HEK293 (cell line): ENCODE data around the gene EPN2.

ENCODE experiments used
- CTCF ChIP-seq: fragments of 450-650 bp; formaldehyde crosslinking; IDR thresholded peaks from 2 replicates; pipeline ENCODE4 v1.5.1; 2016; ENCODE audit warnings: missing biosample characterization, missing genetic modification characterization
- GFI1B ChIP-seq: fragments of 450-650 bp; formaldehyde crosslinking; IDR thresholded peaks from 2 replicates; pipeline ENCODE4 v1.5.1; 2016; ENCODE audit warnings: missing biosample characterization, missing genetic modification characterization
- SP3 ChIP-seq: fragments of 450-650 bp; formaldehyde crosslinking; IDR thresholded peaks from 2 replicates; pipeline ENCODE4 v1.5.1; 2016; ENCODE audit warnings: missing biosample characterization, missing genetic modification characterization
- ZNF211 ChIP-seq: fragments of 450-650 bp; formaldehyde crosslinking; IDR thresholded peaks from 2 replicates; pipeline ENCODE4 v1.5.1; 2016; ENCODE audit warnings: low read depth, missing biosample characterization, missing genetic modification characterization
- ZNF423 ChIP-seq: fragments of 450-650 bp; formaldehyde crosslinking; IDR thresholded peaks from 2 replicates; pipeline ENCODE4 v1.5.1; 2016; ENCODE audit warnings: missing biosample characterization, missing genetic modification characterization
- ZNF426 ChIP-seq: fragments of 450-650 bp; formaldehyde crosslinking; IDR thresholded peaks from 2 replicates; pipeline ENCODE4 v1.5.1; 2017; ENCODE audit warnings: missing biosample characterization, missing genetic modification characterization, mild to moderate bottlenecking, inconsistent platforms, moderate library complexity
- ZNF449 ChIP-seq: fragments of 450-650 bp; formaldehyde crosslinking; IDR thresholded peaks from 2 replicates; pipeline ENCODE4 v1.5.1; 2017; ENCODE audit warnings: missing biosample characterization, mild to moderate bottlenecking, missing genetic modification characterization, moderate library complexity
- ZNF561 ChIP-seq: fragments of 450-650 bp; IDR thresholded peaks from 2 replicates; pipeline ENCODE4 v1.5.1; 2018; ENCODE audit warnings: missing biosample characterization, missing genetic modification characterization, borderline replicate concordance
- ZNF600 ChIP-seq: fragments of 450-650 bp; formaldehyde crosslinking; IDR thresholded peaks from 2 replicates; pipeline ENCODE4 v1.5.1; 2016; ENCODE audit warnings: missing biosample characterization, missing genetic modification characterization
- TF ChIP-seq, protein P1 (sequence below): fragments of 450-650 bp; formaldehyde crosslinking; IDR thresholded peaks from 2 replicates; pipeline ENCODE4 v1.5.1; 2016; ENCODE audit warnings: missing biosample characterization, missing genetic modification characterization

DNA sequence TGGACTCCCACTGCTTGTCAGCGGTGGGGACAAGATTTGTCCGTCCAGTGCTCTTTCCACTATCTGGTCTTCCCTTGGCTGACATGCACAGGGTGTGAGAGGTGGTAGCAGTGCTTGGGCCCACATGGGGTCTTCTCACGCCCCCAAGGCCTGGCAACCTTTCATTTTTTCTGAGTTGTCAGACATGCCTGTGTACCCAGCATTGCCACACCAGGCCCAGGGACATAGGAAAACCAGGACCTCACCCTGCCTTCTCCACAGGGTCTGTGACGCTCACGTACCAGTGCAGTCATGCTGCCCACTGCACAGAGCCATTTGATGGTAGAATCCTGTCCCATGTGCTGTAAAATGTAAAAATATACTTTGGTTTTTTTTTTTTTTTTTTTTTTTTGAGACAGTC lies 67.6 kb downstream of the EPN2 start:
- TF ChIP-seq CTCF (tag by site-specific recombination): no peak
- TF ChIP-seq ZNF600 (tag by site-specific recombination): no peak
- no peak for TF ChIP-seq ZNF561
- no peak for TF ChIP-seq ZNF426 (tag by site-specific recombination)
- TF ChIP-seq, protein P1, sequence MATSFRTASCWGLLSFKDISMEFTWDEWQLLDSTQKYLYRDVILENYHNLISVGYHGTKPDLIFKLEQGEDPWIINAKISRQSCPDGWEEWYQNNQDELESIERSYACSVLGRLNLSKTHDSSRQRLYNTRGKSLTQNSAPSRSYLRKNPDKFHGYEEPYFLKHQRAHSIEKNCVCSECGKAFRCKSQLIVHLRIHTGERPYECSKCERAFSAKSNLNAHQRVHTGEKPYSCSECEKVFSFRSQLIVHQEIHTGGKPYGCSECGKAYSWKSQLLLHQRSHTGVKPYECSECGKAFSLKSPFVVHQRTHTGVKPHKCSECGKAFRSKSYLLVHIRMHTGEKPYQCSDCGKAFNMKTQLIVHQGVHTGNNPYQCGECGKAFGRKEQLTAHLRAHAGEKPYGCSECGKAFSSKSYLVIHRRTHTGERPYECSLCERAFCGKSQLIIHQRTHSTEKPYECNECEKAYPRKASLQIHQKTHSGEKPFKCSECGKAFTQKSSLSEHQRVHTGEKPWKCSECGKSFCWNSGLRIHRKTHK (tag by site-specific recombination): no peak
- no peak for TF ChIP-seq ZNF449
- TF ChIP-seq ZNF423: no peak
- TF ChIP-seq ZNF211: no peak
- TF ChIP-seq SP3 (tag by site-specific recombination): no peak
- TF ChIP-seq GFI1B (tag by site-specific recombination): no peak
